HG02588 (cell line): ENCODE data around the gene TMEM203.

Source experiments
- ATAC-seq: cut with Tn5 transposase; IDR thresholded peaks from one replicate; pipeline ENCODE4 v1.9.1; 2021; ENCODE audit warnings: mild to moderate bottlenecking, moderate library complexity; ENCODE audit not compliant: unreplicated experiment

Gene TMEM203

DNA sequence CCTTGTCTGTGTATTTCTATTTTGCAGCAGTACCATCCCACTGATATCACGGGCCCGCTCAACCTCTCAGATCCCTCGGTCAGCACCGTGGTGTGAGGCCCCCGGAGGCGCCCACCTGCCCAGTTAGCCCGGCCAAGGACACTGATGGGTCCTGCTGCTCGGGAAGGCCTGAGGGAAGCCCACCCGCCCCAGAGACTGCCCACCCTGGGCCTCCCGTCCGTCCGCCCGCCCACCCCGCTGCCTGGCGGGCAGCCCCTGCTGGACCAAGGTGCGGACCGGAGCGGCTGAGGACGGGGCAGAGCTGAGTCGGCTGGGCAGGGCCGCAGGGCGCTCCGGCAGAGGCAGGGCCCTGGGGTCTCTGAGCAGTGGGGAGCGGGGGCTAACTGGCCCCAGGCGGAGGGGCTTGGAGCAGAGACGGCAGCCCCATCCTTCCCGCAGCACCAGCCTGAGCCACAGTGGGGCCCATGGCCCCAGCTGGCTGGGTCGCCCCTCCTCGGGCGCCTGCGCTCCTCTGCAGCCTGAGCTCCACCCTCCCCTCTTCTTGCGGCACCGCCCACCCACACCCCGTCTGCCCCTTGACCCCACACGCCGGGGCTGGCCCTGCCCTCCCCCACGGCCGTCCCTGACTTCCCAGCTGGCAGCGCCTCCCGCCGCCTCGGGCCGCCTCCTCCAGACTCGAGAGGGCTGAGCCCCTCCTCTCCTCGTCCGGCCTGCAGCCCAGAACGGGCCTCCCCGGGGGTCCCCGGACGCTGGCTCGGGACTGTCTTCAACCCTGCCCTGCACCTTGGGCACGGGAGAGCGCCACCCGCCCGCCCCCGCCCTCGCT lies 37.5 kb downstream of the TMEM203 start:
- no peak for ATAC-seq

DNA sequence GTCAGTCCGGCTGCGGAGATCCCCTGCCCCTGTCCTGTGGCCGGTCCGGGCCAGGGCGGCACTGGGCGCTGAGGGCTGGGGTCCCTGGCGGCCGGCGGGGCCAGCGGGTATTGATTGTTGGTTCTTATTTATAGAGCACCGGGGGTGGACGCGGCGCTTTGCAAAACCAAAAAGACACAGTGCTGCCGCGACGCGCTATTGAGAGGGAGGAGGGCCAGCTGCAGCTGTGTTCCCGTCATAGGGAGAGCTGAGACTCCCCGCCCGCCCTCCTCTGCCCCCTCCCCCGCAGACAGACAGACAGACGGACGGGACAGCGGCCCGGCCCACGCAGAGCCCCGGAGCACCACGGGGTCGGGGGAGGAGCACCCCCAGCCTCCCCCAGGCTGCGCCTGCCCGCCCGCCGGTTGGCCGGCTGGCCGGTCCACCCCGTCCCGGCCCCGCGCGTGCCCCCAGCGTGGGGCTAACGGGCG lies 38.1 kb downstream of the TMEM203 start:
- no peak for ATAC-seq

DNA sequence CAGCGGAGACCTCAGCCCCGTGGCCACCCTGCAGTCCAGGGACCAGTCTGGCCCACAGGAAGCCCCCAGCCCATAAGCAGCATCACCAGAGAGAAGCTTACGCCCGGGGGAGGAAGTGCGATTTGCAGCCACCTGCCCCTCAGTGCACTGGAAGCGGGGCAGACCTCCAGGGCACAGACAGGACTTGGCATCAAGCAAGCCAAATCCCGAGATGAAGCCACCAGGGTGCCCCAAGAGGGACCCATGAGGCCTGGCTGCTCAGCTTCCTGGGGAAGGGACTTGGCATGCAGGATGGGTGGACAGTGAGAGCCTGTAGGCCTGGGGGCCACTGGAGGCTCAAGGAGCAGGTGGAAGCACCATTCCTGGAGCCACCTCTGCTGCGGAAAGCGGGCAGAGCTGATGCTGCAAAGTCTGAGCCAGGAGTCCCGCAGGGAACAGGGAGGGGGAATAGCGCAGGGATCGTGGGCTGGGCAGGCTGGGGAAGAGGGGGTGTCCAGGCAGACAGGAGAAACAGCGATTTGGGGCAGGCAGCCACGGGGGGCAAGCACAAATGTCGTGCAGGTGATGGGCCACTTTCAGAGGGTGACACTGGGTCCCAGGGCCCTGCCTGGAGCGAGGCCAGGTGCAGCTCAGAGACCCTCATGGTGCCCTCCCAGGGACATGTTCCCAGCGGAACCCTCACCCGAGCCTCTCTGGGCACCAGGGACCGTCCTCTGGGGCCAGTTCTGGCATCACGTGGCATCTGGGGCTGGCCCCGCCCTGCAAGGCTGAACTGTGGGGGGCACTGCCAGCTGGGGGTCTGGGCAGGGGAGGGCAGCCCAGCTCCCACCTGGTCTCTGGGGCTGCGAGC lies 38.8 kb downstream of the TMEM203 start:
- ATAC-seq = no peak

DNA sequence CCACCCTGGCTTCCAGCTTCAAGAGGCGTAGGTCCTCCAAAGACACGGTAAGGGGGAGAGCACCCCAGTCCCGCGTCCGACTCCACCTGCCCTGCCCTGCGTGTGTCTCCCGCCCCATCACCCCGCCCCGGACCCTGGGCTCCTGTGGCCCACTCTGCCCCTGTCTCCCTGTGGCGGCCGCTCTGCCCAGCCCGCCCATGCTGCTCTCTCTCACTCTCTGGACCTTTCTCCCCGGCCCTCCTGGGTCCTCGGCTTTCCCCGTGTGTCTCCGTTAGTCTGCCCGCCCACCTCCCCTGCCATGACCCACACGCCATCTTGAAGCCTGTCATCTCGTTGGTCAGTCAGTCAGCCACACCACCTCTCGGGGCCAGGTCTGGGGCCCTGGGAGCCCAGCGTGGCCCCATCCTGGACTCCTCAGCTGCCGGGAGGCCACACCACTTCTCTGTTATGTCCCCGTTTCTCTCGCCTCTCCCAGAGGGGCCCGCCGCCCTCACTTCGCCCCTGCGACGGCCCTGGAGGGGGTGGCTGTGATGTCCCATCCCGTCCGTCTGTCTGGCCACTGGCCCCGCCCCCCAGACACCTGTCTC lies 40.1 kb downstream of the TMEM203 start:
- no peak for ATAC-seq

DNA sequence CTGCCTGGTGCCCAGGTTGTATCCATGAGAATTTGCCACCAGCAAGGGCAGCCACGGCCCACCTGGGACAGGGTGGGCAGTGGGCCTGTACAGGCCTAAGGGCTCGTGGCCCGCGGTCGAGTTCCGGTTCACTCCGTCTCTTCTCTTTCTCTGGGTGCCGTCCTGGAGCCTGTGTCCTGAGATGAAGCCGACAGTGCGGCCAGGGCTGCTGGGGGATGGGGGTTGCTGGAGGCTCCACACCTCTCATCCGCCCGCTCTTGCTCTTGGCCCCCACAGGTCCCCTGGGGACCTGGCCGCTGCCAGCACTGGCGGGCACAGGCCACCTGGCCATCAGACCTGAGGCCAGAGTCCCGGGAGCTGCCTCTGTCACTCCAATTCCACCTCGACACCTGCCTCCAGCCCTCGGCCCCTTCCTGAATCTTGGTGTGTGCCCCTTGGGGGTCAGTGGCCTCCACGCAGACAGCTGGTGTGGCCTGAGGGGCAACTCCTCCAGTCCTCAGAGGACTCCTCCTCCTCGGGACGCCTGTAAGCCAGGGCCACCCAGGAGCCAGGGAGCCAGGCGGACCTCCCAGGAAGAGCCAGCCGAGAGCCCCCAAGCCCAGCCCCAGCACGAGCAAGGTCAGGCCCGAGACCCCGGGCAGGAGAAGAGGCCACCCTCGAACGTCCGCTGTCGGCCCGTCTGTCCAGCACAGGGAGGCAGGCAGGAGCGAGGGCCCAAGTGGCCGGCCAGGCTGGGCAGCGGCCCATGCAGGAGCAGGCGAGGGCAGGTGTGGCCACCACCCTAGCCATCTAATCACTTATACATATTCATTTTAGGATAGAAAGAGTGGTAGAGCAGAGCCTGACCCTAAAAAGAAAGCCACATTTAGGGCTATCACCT lies 40.8 kb downstream of the TMEM203 start:
- no peak for ATAC-seq

DNA sequence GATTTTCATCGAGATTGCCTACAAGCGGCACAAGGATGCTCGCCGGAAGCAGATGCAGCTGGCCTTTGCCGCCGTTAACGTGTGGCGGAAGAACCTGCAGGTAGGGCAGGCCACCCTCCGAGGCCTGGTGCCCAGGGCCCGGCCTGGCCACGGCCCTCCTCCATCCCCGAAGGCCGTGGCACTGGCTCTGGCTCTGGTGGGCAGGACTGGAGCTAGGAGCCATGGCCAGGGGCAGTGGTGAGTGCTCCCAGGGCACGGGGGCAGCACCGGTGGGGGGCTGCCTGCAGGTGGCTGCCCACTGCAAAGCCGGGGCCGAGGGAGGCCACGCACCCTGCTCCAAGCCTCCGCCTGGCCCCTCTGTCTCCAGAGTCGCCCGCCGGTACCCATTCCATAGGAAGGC lies 41.6 kb downstream of the TMEM203 start:
- ATAC-seq = no peak

DNA sequence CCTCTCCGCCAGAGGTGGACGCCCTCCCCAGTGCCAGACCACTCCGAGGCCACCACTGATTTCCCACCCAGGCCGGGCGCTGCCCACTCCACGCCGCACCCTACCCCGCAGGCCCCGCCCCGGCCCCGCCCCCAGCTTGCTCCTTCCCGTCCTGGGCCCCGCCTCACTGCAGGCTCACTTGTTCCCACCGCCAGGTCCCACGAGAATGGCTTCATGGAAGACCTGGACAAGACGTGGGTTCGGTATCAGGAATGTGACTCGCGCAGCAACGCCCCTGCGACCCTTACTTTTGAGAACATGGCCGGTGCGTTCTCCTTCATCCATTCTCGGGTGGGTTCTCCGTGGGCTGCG lies 42.1 kb downstream of the TMEM203 start:
- ATAC-seq = no peak

DNA sequence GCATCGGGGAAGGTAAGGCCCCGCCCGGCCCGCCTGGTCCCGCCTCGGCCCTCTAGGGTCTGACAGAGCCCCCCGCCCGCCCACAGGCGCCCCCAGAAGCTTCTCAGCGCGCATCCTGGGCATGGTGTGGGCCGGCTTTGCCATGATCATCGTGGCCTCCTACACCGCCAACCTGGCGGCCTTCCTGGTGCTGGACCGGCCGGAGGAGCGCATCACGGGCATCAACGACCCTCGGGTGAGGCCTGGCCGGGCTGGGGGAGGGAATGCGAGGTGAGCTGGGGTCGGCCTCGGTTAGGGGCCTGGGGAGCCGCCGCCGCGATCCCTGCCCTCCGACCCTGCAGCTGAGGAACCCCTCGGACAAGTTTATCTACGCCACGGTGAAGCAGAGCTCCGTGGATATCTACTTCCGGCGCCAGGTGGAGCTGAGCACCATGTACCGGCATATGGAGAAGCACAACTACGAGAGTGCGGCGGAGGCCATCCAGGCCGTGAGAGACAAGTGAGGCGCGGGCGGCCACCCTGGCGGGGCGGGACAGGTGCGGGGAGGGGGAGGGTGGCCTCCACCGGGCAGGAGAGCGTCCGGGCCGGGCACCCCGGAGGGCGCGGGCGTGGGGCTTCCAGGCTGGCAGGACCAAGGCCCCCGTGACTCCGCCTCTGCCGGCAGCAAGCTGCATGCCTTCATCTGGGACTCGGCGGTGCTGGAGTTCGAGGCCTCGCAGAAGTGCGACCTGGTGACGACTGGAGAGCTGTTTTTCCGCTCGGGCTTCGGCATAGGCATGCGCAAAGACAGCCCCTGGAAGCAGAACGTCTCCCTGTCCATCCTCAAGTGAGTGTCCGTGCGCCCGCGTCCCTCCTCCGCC lies 42.7 kb downstream of the TMEM203 start:
- no peak for ATAC-seq

DNA sequence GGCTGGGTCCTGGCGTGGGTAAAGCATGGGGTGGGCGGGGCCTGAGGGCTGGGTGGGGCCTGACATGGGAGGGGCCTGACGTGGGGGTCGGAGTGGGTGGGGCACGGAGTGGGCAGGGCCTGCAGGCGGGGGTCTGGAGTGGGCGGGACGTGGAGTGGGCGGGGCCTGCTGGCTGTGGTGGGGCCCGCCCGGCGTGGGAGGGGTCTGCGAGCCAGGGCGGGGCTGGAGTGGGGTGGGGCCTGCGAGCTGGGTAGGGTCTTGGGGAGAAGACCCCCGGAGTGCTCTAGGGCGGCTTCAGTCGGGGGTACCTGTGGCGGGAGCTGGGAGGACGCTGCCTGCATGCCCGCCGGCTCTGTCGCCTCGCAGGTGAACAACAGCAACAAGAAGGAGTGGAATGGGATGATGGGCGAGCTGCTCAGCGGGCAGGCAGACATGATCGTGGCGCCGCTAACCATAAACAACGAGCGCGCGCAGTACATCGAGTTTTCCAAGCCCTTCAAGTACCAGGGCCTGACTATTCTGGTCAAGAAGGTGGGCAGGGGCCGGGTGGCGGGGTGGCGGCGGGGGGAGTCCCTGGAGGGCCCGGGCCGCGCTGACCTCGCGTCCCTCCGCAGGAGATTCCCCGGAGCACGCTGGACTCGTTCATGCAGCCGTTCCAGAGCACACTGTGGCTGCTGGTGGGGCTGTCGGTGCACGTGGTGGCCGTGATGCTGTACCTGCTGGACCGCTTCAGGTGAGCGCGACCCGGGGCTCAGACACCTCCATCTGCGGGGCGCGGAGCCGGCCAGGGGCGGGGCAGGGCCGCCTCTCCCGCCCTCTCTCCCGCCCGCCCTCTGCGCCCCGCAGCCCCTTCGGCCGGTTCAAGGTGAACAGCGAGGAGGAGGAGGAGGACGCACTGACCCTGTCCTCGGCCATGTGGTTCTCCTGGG lies 43.6 kb downstream of the TMEM203 start:
- no peak for ATAC-seq

DNA sequence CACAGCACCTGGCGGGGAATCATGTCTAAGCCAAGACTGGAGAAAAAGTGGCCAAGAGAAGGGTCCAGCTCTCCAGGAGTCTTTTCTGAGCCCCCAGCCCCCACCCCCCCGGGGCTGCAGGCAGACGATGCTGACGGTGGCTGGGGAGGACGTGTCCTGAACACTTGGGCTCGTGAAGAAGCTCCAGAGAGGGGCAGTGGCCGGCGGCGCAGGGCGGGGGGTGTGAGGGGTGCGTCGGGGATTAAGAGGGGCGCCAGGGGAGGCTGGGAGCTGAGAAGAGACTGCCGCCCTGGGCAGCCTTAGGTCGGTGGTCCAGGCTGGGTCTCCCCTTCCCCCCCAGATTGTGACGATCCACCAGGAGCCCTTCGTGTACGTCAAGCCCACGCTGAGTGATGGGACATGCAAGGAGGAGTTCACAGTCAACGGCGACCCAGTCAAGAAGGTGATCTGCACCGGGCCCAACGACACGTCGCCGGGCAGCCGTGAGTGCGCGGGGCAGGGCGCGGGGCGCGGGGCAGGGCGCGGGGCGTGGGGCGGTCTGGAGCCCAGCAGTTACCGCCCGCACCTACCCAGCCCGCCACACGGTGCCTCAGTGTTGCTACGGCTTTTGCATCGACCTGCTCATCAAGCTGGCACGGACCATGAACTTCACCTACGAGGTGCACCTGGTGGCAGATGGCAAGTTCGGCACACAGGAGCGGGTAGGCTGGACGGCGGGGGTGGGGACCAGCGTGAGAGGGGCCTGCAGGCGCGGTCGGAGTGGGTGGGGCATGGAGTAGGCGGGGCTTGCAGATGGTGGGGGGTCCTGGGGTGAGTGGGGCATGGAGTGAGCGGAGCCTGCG lies 44.5 kb downstream of the TMEM203 start:
- ATAC-seq = no peak

DNA sequence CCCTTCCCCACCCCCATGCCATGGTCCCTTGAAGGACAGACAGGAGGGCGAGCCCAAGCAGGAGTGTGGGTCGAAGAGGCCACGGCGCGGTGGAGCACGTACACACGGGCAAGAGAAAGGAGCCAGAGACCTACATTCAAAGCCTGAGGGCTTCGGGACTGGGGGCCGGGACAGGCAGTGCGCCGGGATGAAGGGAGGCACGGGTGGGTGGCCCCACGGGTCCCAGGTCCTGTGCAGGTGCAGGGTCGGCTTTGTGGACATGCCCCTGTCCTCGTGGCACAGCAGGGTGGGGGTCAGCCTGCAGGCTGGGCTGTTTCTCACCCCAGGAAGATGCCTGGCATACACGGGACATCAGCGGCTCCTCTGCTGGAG lies 45.4 kb downstream of the TMEM203 start:
- no peak for ATAC-seq

DNA sequence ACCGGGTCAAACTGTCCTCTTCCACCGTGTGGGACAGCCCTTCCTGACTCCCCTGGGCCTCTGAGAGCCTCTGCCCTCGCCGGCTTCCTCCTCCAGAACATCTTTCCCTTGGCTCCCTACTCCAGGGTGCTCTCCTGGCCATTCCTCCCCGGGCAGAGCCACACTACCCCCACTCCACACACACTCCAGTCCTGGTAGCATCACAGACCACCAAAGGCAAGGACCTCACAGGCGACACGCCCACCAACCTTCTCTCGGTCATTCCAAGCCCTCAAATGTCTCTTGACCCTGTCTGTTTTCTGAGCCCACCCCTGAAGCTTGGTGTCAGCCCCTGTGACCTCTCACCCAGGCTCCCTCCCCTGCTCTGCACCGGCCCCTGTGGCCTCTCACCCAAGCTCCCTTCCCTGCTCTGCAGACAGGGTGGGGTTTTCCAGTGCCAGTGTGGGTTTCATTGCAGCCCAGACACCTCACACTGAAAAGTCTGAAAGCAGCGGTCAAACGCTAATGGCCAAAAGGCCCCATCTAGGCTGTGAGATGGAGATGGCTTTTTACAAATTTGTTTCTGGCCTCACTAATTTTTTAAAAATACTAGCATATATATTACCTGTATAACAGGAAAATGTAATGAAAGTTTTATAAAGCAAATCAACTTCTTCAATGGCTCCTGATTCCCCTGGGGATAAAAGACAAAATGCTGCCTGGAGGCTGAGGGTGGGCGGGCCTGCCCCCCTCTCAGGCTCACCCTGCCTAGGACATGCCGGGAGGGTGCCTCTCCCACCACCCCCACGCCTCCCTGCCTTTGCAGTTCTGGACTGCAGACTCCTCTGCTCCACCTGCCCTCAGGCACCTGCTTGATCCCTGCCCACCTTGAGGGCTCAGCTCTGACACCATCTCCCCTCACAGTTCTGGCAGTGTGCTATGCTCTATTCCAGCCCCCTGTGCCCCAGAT lies 46.1 kb downstream of the TMEM203 start:
- no peak for ATAC-seq

DNA sequence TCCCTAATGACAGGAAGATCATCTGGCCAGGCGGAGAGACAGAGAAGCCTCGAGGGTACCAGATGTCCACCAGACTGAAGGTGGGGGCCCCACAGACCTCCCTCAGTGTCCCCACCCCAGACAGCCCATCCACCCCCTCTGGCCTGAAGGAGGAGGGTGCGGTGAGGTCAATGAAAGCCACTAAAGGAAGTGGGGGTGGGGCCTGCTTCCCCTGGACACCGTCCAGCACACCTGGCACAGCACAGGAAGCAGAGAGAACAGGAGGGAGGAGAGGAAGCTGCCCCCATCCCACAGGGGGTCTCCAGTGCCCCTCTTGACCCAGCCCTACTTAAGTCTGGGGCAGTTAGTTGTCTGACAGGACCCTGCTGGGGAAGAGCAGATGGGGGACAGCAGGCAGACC lies 46.8 kb downstream of the TMEM203 start:
- ATAC-seq = no peak

DNA sequence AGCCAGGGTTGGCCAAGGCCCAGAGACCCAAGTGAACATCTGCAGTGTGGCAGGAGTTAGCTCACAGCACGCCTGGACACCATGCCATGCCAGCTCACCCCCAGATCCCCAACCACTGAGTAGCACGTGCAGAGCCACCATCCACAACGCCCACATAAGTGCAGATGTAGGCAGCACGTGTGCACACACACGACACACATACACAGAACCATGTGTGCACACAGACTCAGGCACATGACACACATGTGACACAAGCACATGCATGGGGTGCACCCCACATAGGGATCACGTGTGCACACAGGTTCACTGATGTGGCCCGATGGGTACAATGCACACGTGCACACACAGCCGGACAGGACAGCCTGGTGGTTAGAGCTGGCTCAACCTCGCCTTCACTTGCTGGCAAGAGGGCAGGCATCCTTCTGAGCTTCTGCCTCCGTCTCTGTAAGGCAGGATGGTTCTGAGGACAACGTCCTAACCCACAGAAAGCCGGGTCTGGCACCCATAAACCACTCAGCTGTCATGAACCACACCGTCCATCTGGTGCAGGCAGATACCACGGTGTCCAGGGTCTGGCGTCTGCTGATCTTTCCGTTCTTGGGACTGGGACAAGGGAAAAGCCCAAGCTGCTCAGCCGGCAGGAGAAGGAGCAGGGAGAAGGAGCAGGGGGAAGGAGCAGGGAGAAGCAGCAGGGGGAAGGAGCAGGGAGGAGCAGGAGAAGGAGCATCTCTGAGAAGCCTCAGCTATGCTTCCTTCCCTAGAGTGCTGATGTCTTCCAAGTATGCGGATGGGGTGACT lies 47.6 kb downstream of the TMEM203 start:
- no peak for ATAC-seq

DNA sequence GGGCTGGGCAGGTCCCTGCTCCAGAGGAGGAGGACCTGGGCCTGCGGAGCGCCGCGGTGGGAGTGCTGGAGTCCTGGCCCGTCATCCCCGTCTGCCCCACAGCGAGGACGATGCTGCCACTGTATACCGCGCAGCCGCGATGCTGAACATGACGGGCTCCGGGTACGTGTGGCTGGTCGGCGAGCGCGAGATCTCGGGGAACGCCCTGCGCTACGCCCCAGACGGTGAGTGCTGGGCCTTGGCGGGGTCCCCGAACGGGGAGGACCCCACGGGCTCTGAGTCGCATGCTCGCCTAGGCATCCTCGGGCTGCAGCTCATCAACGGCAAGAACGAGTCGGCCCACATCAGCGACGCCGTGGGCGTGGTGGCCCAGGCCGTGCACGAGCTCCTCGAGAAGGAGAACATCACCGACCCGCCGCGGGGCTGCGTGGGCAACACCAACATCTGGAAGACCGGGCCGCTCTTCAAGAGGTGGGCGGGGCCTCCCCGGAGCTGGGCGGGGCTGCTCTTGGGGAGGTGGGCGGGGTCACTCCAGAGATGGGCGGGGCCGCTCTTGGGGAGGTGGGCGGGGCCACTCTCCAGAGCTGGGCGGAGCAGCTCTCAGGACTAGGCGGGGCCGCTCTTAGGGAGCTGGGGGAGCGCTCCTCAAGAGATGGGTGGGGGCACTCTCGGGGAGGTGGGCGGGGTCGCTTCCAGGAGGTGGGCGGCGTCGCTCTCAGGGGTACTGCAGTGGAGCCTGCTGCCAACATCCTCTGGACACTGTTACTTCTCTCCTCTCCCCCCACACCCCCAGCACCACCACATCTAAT lies 48.7 kb downstream of the TMEM203 start:
- ATAC-seq = no peak
